GM23338 (cell line): ENCODE measurements around the gene POLE4. TPM values are rescaled to one million over a fixed set of nuclear protein-coding genes. Genes with fewer than 3 reads are reported as not detected.

Experiments
- ATAC-seq: fragments of 200-7000 bp; cut with Tn5 transposase; 3 replicates; pipeline ENCODE4 v1.9.1; 2020
- DNase-seq: peaks from one replicate; pipeline ENCODE4 v3.0.0-alpha.2; 2015; ENCODE audit warnings: low spot score
- H2AFZ ChIP-seq: fragments of 200-600 bp; sonication (generic); 2 replicates; pipeline ENCODE4 v1.8.0; 2016; ENCODE audit warnings: antibody characterized with exemption, mild to moderate bottlenecking, moderate library complexity
- H3F3A ChIP-seq: fragments of 200-600 bp; sonication (generic); replicated peaks from 2 replicates; pipeline ENCODE4 v1.8.0; 2017; ENCODE audit warnings: antibody characterized with exemption, mixed run types, low read depth
- H3K27ac ChIP-seq: fragments of 200-600 bp; sonication (generic); 2 replicates; pipeline ENCODE4 v1.6.1; 2016; ENCODE audit warnings: low read depth
- H3K27me3 ChIP-seq: fragments of 200-600 bp; sonication (generic); 2 replicates; pipeline ENCODE4 v1.8.0; 2016; ENCODE audit warnings: mild to moderate bottlenecking, mixed run types, moderate library complexity; ENCODE audit not compliant: insufficient read depth
- H3K36me3 ChIP-seq: fragments of 200-600 bp; sonication (generic); 2 replicates; pipeline ENCODE4 v1.8.0; 2016; ENCODE audit warnings: mild to moderate bottlenecking; ENCODE audit not compliant: insufficient read depth
- H3K4me1 ChIP-seq: fragments of 200-600 bp; sonication (generic); 2 replicates; pipeline ENCODE4 v1.8.0; 2016; ENCODE audit warnings: mild to moderate bottlenecking, moderate library complexity; ENCODE audit not compliant: insufficient read depth
- H3K4me2 ChIP-seq: fragments of 200-600 bp; sonication (generic); 2 replicates; pipeline ENCODE4 v1.7.1; 2017; ENCODE audit warnings: mixed run types
- H3K4me3 ChIP-seq: fragments of 200-600 bp; sonication (generic); 2 replicates; pipeline ENCODE4 v1.6.1; 2016; ENCODE audit warnings: mixed run types
- H3K79me2 ChIP-seq: fragments of 200-600 bp; sonication (generic); replicated peaks from 2 replicates; pipeline ENCODE4 v1.8.0; 2017; ENCODE audit warnings: mild to moderate bottlenecking; ENCODE audit not compliant: insufficient read depth
- H3K9me2 ChIP-seq: fragments of 200-600 bp; sonication (generic); 2 replicates; pipeline ENCODE4 v1.8.0; 2017; ENCODE audit not compliant: insufficient read depth
- H4K20me1 ChIP-seq: fragments of 200-600 bp; sonication (generic); replicated peaks from 2 replicates; pipeline ENCODE4 v1.8.0; 2017; ENCODE audit warnings: mild to moderate bottlenecking; ENCODE audit not compliant: insufficient read depth
- H3K27ac Mint-ChIP-seq: 2 replicates; pipeline ENCODE4 v1.8.0; 2020; ENCODE audit warnings: inconsistent platforms, mild to moderate bottlenecking, moderate library complexity, mixed read lengths
- H3K27me3 Mint-ChIP-seq: 3 replicates; pipeline ENCODE4 v1.8.0; 2022; ENCODE audit warnings: low read depth, mild to moderate bottlenecking, moderate library complexity, mixed read lengths, inconsistent platforms; ENCODE audit not compliant: insufficient read depth, poor library complexity
- H3K36me3 Mint-ChIP-seq: 3 replicates; pipeline ENCODE4 v1.8.0; 2021; ENCODE audit warnings: low read depth, mild to moderate bottlenecking, inconsistent platforms, moderate library complexity, mixed read lengths
- H3K4me1 Mint-ChIP-seq: 3 replicates; pipeline ENCODE4 v1.8.0; 2020; ENCODE audit warnings: mild to moderate bottlenecking, inconsistent platforms, mixed read lengths
- H3K4me3 Mint-ChIP-seq: 3 replicates; pipeline ENCODE4 v1.8.0; 2021; ENCODE audit warnings: moderate library complexity, mild to moderate bottlenecking, inconsistent platforms, mixed read lengths
- H3K9me3 Mint-ChIP-seq: 3 replicates; pipeline ENCODE4 v1.8.0; 2020; ENCODE audit warnings: moderate library complexity, mild to moderate bottlenecking, inconsistent platforms, mixed read lengths
- CREB1 ChIP-seq: fragments of 250-450 bp; sonication (Bioruptor Pico); IDR thresholded peaks from 2 replicates; pipeline ENCODE4 v1.5.0; 2020; ENCODE audit warnings: low read depth, mild to moderate bottlenecking, moderate library complexity
- EZH2 ChIP-seq: fragments of 200-600 bp; sonication (generic); IDR thresholded peaks from one replicate; pipeline ENCODE4 v1.8.0; 2017; ENCODE audit warnings: antibody characterized with exemption, mild to moderate bottlenecking, low read depth; ENCODE audit not compliant: unreplicated experiment
- JUNB ChIP-seq: IDR thresholded peaks from one replicate; pipeline ENCODE4 v1.6.1; 2016; ENCODE audit warnings: antibody characterized with exemption; ENCODE audit not compliant: unreplicated experiment
- NANOG ChIP-seq: IDR thresholded peaks from 2 replicates; pipeline ENCODE4 v1.6.1; 2016; ENCODE audit warnings: antibody characterized with exemption, borderline replicate concordance
- STAT1 ChIP-seq: IDR thresholded peaks from one replicate; pipeline ENCODE4 v1.6.1; 2016; ENCODE audit warnings: antibody characterized with exemption; ENCODE audit not compliant: unreplicated experiment
- polyA plus RNA-seq: library from polyadenylated mRNA; unstranded; fragments of >200 nt; fragmentation: Nextera tagmentation; extraction: Ambion mirVana; gene quantifications from 2 replicates; pipeline ENCODE4 v1.2.1, GENCODE V29; 2016
- total RNA-seq: library from RNA; depleted of rRNA; stranded (reverse); fragments of >200 nt; shearing (Covaris generic); gene quantifications from 2 replicates; pipeline ENCODE4 v1.2.3, GENCODE V29; 2014
- TF ChIP-seq, protein P1 (sequence below): fragments of 250-450 bp; sonication (Bioruptor Pico); IDR thresholded peaks from 2 replicates; pipeline ENCODE4 v1.5.0; 2020; ENCODE audit warnings: mild to moderate bottlenecking, moderate library complexity

Gene POLE4
- total and polyA plus RNA-seq, 2 experiments from 2014 or later: 24.4 to 105 TPM

DNA sequence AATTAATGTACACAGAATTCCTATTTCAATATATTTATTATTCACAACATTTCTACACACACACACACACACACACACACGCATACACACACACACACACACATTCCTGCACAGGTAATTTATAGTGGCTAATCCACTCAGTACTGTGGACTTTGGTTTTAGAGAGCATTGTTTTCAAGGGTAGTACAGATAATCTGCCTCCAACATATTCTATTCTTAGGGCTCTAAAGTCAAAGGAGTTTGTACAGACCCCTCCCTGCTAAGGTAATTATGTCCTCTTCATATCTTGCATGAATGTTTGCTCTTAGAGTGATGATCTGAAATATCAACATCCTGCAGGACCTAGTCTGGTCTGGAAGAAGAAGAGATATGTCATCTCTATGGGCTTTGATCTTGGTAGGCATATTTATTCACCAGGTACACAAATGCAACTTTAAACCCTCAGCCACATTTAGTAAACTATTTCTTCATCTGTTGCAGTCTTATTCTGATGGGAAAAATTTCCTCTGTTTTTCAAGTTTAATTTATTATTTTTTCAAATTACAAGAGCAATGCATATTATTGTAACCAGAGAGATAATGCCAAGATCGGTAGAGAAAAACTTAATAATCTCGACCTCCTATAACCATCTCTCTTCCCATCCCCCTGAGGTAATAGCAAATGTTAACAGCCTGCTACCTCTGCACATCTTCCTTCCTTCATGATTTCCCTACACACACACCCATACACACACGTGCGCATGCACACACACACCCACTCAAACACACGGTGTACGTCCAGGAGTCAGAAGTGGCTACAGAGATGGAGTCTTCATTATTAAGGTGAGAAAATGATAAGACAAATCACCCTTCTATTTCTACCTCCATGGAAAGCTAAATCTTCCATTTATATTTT is 18.3 kb upstream of the POLE4 start:
- Histone ChIP-seq H4K20me1 (no peaks in the 10 kb centered on the region), H3K79me2 (no peaks in the 10 kb centered on the region), H3F3A (no peaks in the 10 kb centered on the region), H3K27ac (no peak overlapping the region), H2AFZ (no peak overlapping the region), H3K4me3 (no peak overlapping the region), H3K4me1 (no peaks in the 10 kb centered on the region), H3K36me3 (no peaks in the 10 kb centered on the region), H3K4me2 (no peak overlapping the region), H3K27me3 (no peaks in the 10 kb centered on the region), H3K9me2 (no peaks in the 10 kb centered on the region)
- H3K9me3 Mint-ChIP-seq: no peaks in the 10 kb centered on the region
- no peak for ATAC-seq
- no peaks in the 10 kb centered on the region for H3K36me3 Mint-ChIP-seq
- H3K27me3 Mint-ChIP-seq: no peaks in the 10 kb centered on the region
- TF ChIP-seq STAT1 (no peak), CREB1 (CRISPR knock-in tag) (no peak), EZH2 (no peak), JUNB (no peak)
- TF ChIP-seq, protein P1, sequence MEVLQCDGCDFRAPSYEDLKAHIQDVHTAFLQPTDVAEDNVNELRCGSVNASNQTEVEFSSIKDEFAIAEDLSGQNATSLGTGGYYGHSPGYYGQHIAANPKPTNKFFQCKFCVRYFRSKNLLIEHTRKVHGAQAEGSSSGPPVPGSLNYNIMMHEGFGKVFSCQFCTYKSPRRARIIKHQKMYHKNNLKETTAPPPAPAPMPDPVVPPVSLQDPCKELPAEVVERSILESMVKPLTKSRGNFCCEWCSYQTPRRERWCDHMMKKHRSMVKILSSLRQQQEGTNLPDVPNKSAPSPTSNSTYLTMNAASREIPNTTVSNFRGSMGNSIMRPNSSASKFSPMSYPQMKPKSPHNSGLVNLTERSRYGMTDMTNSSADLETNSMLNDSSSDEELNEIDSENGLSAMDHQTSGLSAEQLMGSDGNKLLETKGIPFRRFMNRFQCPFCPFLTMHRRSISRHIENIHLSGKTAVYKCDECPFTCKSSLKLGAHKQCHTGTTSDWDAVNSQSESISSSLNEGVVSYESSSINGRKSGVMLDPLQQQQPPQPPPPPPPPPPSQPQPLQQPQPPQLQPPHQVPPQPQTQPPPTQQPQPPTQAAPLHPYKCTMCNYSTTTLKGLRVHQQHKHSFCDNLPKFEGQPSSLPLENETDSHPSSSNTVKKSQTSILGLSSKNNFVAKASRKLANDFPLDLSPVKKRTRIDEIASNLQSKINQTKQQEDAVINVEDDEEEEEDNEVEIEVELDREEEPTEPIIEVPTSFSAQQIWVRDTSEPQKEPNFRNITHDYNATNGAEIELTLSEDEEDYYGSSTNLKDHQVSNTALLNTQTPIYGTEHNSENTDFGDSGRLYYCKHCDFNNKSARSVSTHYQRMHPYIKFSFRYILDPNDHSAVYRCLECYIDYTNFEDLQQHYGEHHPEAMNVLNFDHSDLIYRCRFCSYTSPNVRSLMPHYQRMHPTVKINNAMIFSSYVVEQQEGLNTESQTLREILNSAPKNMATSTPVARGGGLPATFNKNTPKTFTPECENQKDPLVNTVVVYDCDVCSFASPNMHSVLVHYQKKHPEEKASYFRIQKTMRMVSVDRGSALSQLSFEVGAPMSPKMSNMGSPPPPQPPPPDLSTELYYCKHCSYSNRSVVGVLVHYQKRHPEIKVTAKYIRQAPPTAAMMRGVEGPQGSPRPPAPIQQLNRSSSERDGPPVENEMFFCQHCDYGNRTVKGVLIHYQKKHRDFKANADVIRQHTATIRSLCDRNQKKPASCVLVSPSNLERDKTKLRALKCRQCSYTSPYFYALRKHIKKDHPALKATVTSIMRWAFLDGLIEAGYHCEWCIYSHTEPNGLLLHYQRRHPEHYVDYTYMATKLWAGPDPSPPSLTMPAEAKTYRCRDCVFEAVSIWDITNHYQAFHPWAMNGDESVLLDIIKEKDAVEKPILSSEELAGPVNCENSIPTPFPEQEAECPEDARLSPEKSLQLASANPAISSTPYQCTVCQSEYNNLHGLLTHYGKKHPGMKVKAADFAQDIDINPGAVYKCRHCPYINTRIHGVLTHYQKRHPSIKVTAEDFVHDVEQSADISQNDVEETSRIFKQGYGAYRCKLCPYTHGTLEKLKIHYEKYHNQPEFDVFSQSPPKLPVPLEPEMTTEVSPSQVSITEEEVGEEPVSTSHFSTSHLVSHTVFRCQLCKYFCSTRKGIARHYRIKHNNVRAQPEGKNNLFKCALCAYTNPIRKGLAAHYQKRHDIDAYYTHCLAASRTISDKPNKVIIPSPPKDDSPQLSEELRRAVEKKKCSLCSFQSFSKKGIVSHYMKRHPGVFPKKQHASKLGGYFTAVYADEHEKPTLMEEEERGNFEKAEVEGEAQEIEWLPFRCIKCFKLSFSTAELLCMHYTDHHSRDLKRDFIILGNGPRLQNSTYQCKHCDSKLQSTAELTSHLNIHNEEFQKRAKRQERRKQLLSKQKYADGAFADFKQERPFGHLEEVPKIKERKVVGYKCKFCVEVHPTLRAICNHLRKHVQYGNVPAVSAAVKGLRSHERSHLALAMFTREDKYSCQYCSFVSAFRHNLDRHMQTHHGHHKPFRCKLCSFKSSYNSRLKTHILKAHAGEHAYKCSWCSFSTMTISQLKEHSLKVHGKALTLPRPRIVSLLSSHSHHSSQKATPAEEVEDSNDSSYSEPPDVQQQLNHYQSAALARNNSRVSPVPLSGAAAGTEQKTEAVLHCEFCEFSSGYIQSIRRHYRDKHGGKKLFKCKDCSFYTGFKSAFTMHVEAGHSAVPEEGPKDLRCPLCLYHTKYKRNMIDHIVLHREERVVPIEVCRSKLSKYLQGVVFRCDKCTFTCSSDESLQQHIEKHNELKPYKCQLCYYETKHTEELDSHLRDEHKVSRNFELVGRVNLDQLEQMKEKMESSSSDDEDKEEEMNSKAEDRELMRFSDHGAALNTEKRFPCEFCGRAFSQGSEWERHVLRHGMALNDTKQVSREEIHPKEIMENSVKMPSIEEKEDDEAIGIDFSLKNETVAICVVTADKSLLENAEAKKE: no peak
- H3K4me3 Mint-ChIP-seq: no peak overlapping the region
- H3K4me1 Mint-ChIP-seq: no peaks in the 10 kb centered on the region; the same call in 2 of the 3 replicates
- no peak for DNase-seq
- H3K27ac Mint-ChIP-seq: no peak overlapping the region

DNA sequence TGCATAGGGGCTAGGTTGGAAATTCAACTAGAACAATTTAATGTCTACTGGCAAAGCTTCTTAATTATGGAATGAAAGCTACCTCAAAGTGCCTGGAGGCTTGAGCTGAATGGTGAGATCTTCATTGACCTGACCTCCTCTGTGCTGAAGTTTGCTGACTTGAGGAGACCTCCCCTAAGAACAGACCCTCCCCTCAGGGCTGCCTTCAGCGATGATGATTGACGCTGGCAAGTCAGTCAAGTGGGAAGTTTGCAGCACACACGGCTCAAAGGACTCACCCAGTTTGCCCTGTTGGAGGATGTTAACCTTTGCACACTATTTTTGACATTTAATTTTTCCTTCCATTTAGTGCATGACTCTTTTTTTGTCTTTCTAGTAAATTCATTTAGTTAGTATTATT is 17.2 kb upstream of the POLE4 start:
- no peaks in the 10 kb centered on the region for H3K36me3 Mint-ChIP-seq
- no peaks in the 10 kb centered on the region for H4K20me1 ChIP-seq
- TF ChIP-seq EZH2: no peak
- TF ChIP-seq NANOG: no peak
- TF ChIP-seq STAT1: no peak

More for the DNA sequence above, 17.2 kb upstream of the POLE4 start:
- Histone ChIP-seq H3K79me2 (no peaks in the 10 kb centered on the region), H3K9me2 (no peaks in the 10 kb centered on the region), H3K27ac (no peak overlapping the region), H2AFZ (no peak overlapping the region), H3K4me3 (no peak overlapping the region), H3F3A (no peaks in the 10 kb centered on the region), H3K4me1 (no peaks in the 10 kb centered on the region), H3K4me2 (no peak overlapping the region), H3K27me3 (no peaks in the 10 kb centered on the region), H3K36me3 (no peaks in the 10 kb centered on the region)
- Mint-ChIP-seq H3K27me3 (no peaks in the 10 kb centered on the region), H3K4me1 (no peaks in the 10 kb centered on the region; the same call in 2 of the 3 replicates), H3K27ac (no peak overlapping the region), H3K9me3 (no peaks in the 10 kb centered on the region), H3K4me3 (no peak overlapping the region)
- DNase-seq: no peak
- ATAC-seq: no peak
